H1 (cell line): ENCODE results near the gene ABCG5. TPM values are rescaled to one million over a fixed set of nuclear protein-coding genes. Genes with fewer than 3 reads are reported as not detected.

Experiments used
- CTCF ChIA-PET: fragments of 300-600 bp; sonication (Branson Sonifier 250); formaldehyde crosslinking; loops from one replicate; lab custom pipeline; 2021; ENCODE audit not compliant: partially characterized antibody; lab: Charles Lee
- POLR2A ChIA-PET: fragments of 300-600 bp; sonication (Branson Sonifier 250); formaldehyde crosslinking; loops from one replicate; lab custom pipeline; 2021; ENCODE audit warnings: inconsistent platforms; ENCODE audit not compliant: partially characterized antibody; lab: Charles Lee
- DNase-seq, 2 experiments: peaks; one replicate each; pipeline versions ENCODE4 v3.0.0 to v3.0.0-alpha.2; 2010 to 2022; ENCODE audit warnings: low spot score in 2 of 2, low read depth in 1 of 2, mixed read lengths in 1 of 2
- FAIRE-seq: peaks from 2 replicates; lab custom pipeline; 2011; peaks lifted over from hg19 to GRCh38; lab: Jason Lieb, UNC
- H2AFZ ChIP-seq: 2 replicates; pipeline ENCODE4 v1.8.1; 2012; ENCODE audit warnings: low read length, inconsistent platforms
- H2AK5ac ChIP-seq: 2 replicates; pipeline ENCODE4 v1.6.1; 2013; ENCODE audit warnings: low read depth, low read length
- H2BK120ac ChIP-seq: replicated peaks from 2 replicates; pipeline ENCODE3; 2013; ENCODE audit warnings: low read depth, low read length, inconsistent platforms
- H2BK12ac ChIP-seq: 2 replicates; pipeline ENCODE4 v1.6.1; 2013; ENCODE audit warnings: low read depth, low read length
- H2BK15ac ChIP-seq: 2 replicates; pipeline ENCODE4 v1.6.1; 2013; ENCODE audit warnings: low read length
- H2BK20ac ChIP-seq: 2 replicates; pipeline ENCODE4 v1.6.1; 2013; ENCODE audit warnings: low read length
- H2BK5ac ChIP-seq: 2 replicates; pipeline ENCODE4 v1.6.1; 2013; ENCODE audit warnings: low read depth, low read length
- H3K14ac ChIP-seq: 2 replicates; pipeline ENCODE4 v1.6.1; 2013; ENCODE audit warnings: inconsistent platforms; ENCODE audit not compliant: insufficient read length
- H3K18ac ChIP-seq: 2 replicates; pipeline ENCODE4 v1.6.1; 2013; ENCODE audit warnings: low read length; ENCODE audit errors: extremely low read depth
- H3K23ac ChIP-seq: 2 replicates; pipeline ENCODE4 v1.6.1; 2013; ENCODE audit warnings: inconsistent platforms; ENCODE audit not compliant: insufficient read length
- H3K23me2 ChIP-seq: 2 replicates; pipeline ENCODE4 v1.6.1; 2013; ENCODE audit warnings: low read depth, low read length
- H3K27ac ChIP-seq: 2 replicates; pipeline ENCODE4 v1.6.1; 2011; ENCODE audit warnings: low read depth, low read length, inconsistent platforms
- H3K27me3 ChIP-seq, 4 experiments: replicated peaks in 1 of 4; 1 replicate in 1 of 4; 2 replicates in 3 of 4; pipeline versions ENCODE4 v1.6.1 to v1.8.1; 2011 to 2013; ENCODE audit warnings: low read length in 3 of 4, mild to moderate bottlenecking in 3 of 4, inconsistent platforms in 2 of 4, mixed read lengths in 2 of 4, moderate library complexity in 1 of 4; ENCODE audit not compliant: control insufficient read depth in 3 of 4, insufficient read depth in 3 of 4; ENCODE audit errors: extremely low read depth in 1 of 4
- H3K36me3 ChIP-seq, 4 experiments: 2 replicates each; pipeline versions ENCODE4 v1.6.1 to v1.8.1; 2011 to 2013; ENCODE audit warnings: mild to moderate bottlenecking in 4 of 4, low read length in 3 of 4, moderate library complexity in 2 of 4, control low read depth in 1 of 4, inconsistent platforms in 1 of 4; ENCODE audit not compliant: insufficient read depth in 4 of 4, control insufficient read depth in 2 of 4
- H3K4ac ChIP-seq: replicated peaks from 2 replicates; pipeline ENCODE3; 2013; ENCODE audit warnings: low read length, low read depth, mixed read lengths, inconsistent platforms; ENCODE audit not compliant: insufficient read length
- H3K4me1 ChIP-seq, 4 experiments: replicated peaks in 1 of 4; 1 replicate in 1 of 4; 2 replicates in 3 of 4; pipeline versions ENCODE4 v1.6.1 to v1.8.1; 2011 to 2013; ENCODE audit warnings: low read length in 3 of 4, inconsistent platforms in 2 of 4, mixed read lengths in 1 of 4; ENCODE audit not compliant: insufficient read depth in 4 of 4, control insufficient read depth in 3 of 4
- H3K4me2 ChIP-seq, 2 experiments: 2 replicates each; pipeline versions ENCODE4 v1.6.1 to v1.8.1; 2011 to 2013; ENCODE audit warnings: low read depth in 2 of 2, low read length in 2 of 2, control low read depth in 1 of 2, inconsistent platforms in 1 of 2, mild to moderate bottlenecking in 1 of 2; ENCODE audit not compliant: insufficient read depth in 1 of 2
- H3K4me3 ChIP-seq, 4 experiments: fragments of 200-600, 300-600 bp in 1 of 4; sonication (generic), shearing (Covaris generic), sonication (Bioruptor Twin) in 1 of 4; 2 replicates each; pipeline versions ENCODE4 v1.5.1 to v1.8.1; 2011 to 2016; ENCODE audit warnings: low read length in 4 of 4, low read depth in 3 of 4, control low read depth in 2 of 4, inconsistent platforms in 2 of 4, mild to moderate bottlenecking in 2 of 4, mixed read lengths in 1 of 4, moderate library complexity in 1 of 4; ENCODE audit not compliant: insufficient read depth in 2 of 4; ENCODE audit errors: extremely low read depth in 1 of 4
- H3K56ac ChIP-seq: replicated peaks from 2 replicates; pipeline ENCODE3; 2013; ENCODE audit warnings: low read depth, mild to moderate bottlenecking, mixed read lengths, low read length, inconsistent platforms; ENCODE audit not compliant: insufficient read length
- H3K79me1 ChIP-seq: 2 replicates; pipeline ENCODE4 v1.6.1; 2013; ENCODE audit warnings: low read depth, low read length, control low read depth
- H3K79me2 ChIP-seq, 2 experiments: 2 replicates each; pipeline versions ENCODE4 v1.6.1 to v1.8.1; 2012 to 2013; ENCODE audit warnings: low read length in 2 of 2, mild to moderate bottlenecking in 2 of 2, inconsistent platforms in 1 of 2; ENCODE audit not compliant: insufficient read depth in 2 of 2, control insufficient read depth in 1 of 2
- H3K9ac ChIP-seq, 4 experiments: replicated peaks in 1 of 4; 1 replicate in 1 of 4; 2 replicates in 3 of 4; pipeline versions ENCODE4 v1.6.1 to v1.8.1; 2011 to 2013; ENCODE audit warnings: low read depth in 3 of 4, low read length in 3 of 4, control low read depth in 2 of 4, mild to moderate bottlenecking in 2 of 4, moderate library complexity in 2 of 4, inconsistent platforms in 1 of 4; ENCODE audit errors: extremely low read depth in 1 of 4
- H3K9me3 ChIP-seq, 2 experiments: 2 replicates each; pipeline versions ENCODE4 v1.6.1 to v1.8.1; 2012 to 2013; ENCODE audit warnings: mild to moderate bottlenecking in 2 of 2, moderate library complexity in 2 of 2, control low read depth in 1 of 2, inconsistent platforms in 1 of 2, low read depth in 1 of 2, low read length in 1 of 2, mixed read lengths in 1 of 2; ENCODE audit not compliant: insufficient read depth in 2 of 2
- H4K20me1 ChIP-seq, 2 experiments: replicated peaks in 1 of 2; 2 replicates each; pipeline versions ENCODE3 to v1.8.1; 2011 to 2013; ENCODE audit warnings: inconsistent platforms in 2 of 2, low read length in 2 of 2, mild to moderate bottlenecking in 1 of 2; ENCODE audit not compliant: insufficient read depth in 2 of 2, control insufficient read depth in 1 of 2
- H4K5ac ChIP-seq: 2 replicates; pipeline ENCODE4 v1.6.1; 2013; ENCODE audit warnings: low read length, low read depth, mixed read lengths, inconsistent platforms; ENCODE audit not compliant: insufficient read length
- H4K8ac ChIP-seq: 2 replicates; pipeline ENCODE4 v1.8.0; 2013; ENCODE audit warnings: mild to moderate bottlenecking, moderate library complexity, low read length, inconsistent platforms; ENCODE audit not compliant: insufficient read depth; ENCODE audit errors: extremely low read depth
- H4K91ac ChIP-seq: replicated peaks from 2 replicates; pipeline ENCODE3; 2013; ENCODE audit warnings: low read length, mixed read lengths, inconsistent platforms; ENCODE audit not compliant: insufficient read length
- BRCA1 ChIP-seq: IDR thresholded peaks from 2 replicates; pipeline ENCODE4 v1.6.1; 2012; ENCODE audit warnings: low read depth, low read length, improper control_type of control experiment
- WGBS, 2 experiments: shearing (Covaris generic) in 1 of 2; methylation state at CpG; one replicate each; pipeline versions ENCODE4 v1.1.6 to v1.1.7; 2013 to 2015; ENCODE audit warnings: low lambda C conversion rate in 2 of 2, mixed read lengths in 2 of 2, inconsistent platforms in 1 of 2, low coverage in 1 of 2, missing lambda C conversion rate in 1 of 2; ENCODE audit not compliant: insufficient replicate concordance in 2 of 2, insufficient coverage in 1 of 2, insufficient read length in 1 of 2; ENCODE audit errors: extremely low coverage in 1 of 2, missing lambda C conversion rate in 1 of 2; 5-methylcytosine and 5-hydroxymethylcytosine counted together
- polyA plus RNA-seq, 7 experiments: library from polyadenylated mRNA; depleted of rRNA in 3 of 7; stranded (reverse) in 5 of 7; unstranded in 2 of 7; fragments of >200 nt in 5 of 7; fragments of 200-250 nt in 2 of 7; gene quantifications; 1 replicate in 5 of 7; 2 replicates in 1 of 7; 4 replicates in 1 of 7; pipeline versions ENCODE4 v1.2.1 to v1.2.3, GENCODE V29; 2011 to 2013; ENCODE audit warnings: missing spikeins in 2 of 7, mixed read lengths in 2 of 7
- total RNA-seq: library from RNA; stranded (reverse); fragmentation: NEBNext Ultra II Directional; extraction: Animal tissue kit (Norgen Biotek cat#: 25700); gene quantifications from 2 replicates; pipeline ENCODE4 v1.2.1, GENCODE V29; 2021

Gene ABCG5
- total and polyA plus RNA-seq, 2 of the 8 experiments (the other 6 are each of a cell fraction or from before 2014, with no cell fraction given) = not detected

GRCh38 chr2:43788646-43789045 lies 50.0 kb downstream of the ABCG5 start:
- no peak overlapping the region for H2BK20ac ChIP-seq
- FAIRE-seq = no peak
- POLR2A ChIA-PET = no interaction called here

More at GRCh38 chr2:43788646-43789045, 50.0 kb downstream of the ABCG5 start:
- Histone ChIP-seq H3K14ac (no peak overlapping the region), H3K4me2 (no peak overlapping the region), H2BK5ac (no peak overlapping the region), H3K36me3 (no peaks in the 10 kb centered on the region; a peak in 1 of 8 replicates), H4K20me1 (no peaks in the 10 kb centered on the region), H3K27me3 (no peaks in the 10 kb centered on the region), H2BK15ac (no peak overlapping the region), H3K9ac (no peak overlapping the region), H3K23me2 (no peaks in the 10 kb centered on the region), H2BK12ac (no peak overlapping the region), H3K79me2 (no peaks in the 10 kb centered on the region), H3K27ac (no peak overlapping the region), H2AFZ (no peak overlapping the region), H3K4ac (no peak overlapping the region), H3K56ac (no peak overlapping the region), H3K9me3 (no peaks in the 10 kb centered on the region), H3K4me1 (no peaks in the 10 kb centered on the region), H2AK5ac (no peak overlapping the region), H4K5ac (no peak overlapping the region), H3K18ac (no peak overlapping the region), H2BK120ac (no peak overlapping the region), H3K4me3 (no peak overlapping the region), H4K8ac (no peak overlapping the region), H4K91ac (no peak overlapping the region), H3K23ac (no peak overlapping the region), H3K79me1 (no peaks in the 10 kb centered on the region)
- DNase-seq = no peak
- 82% methylated on average over 1 of the region's 1 CpG; no CpG with 5 or more reads in 1 of the 2 experiments for WGBS, 2 experiments
- CTCF ChIA-PET = interaction anchor here (0.6 to 1.3 kb wide), 5 partner anchors 10 to 443 kb away, joined by 3 to 4 read pairs (median 3); no protein-coding TSS in a partner anchor
- TF ChIP-seq BRCA1 = no peak
